GM23248 (cell line): ENCODE results near the gene PDPK1. TPM values are rescaled to one million over a fixed set of nuclear protein-coding genes. Genes with fewer than 3 reads are reported as not detected.
A peak's percentile ranks its signal among the peaks of the same experiment; 100 is the strongest.

Source experiments
- DNase-seq: peaks from one replicate; pipeline ENCODE4 v3.0.0-alpha.2; 2015
- H2AFZ ChIP-seq: fragments of 200-600 bp; sonication (generic); 2 replicates; pipeline ENCODE4 v1.6.1; 2016; ENCODE audit warnings: antibody characterized with exemption
- H3F3A ChIP-seq: fragments of 200-600 bp; sonication (generic); 2 replicates; pipeline ENCODE4 v1.6.1; 2016; ENCODE audit warnings: mild to moderate bottlenecking, antibody characterized with exemption, mixed run types; ENCODE audit not compliant: insufficient read depth
- H3K27ac ChIP-seq: fragments of 200-600 bp; sonication (generic); 2 replicates; pipeline ENCODE4 v1.5.1; 2016; ENCODE audit warnings: mild to moderate bottlenecking
- H3K27me3 ChIP-seq: fragments of 200-600 bp; sonication (generic); replicated peaks from 2 replicates; pipeline ENCODE4 v1.6.1; 2016; ENCODE audit warnings: mild to moderate bottlenecking; ENCODE audit not compliant: insufficient read depth
- H3K36me3 ChIP-seq: fragments of 200-600 bp; sonication (generic); 2 replicates; pipeline ENCODE4 v1.6.1; 2016; ENCODE audit warnings: low read depth, mild to moderate bottlenecking
- H3K4me1 ChIP-seq: fragments of 200-600 bp; sonication (generic); 2 replicates; pipeline ENCODE4 v1.6.1; 2016; ENCODE audit warnings: mild to moderate bottlenecking; ENCODE audit not compliant: insufficient read depth
- H3K4me2 ChIP-seq: fragments of 200-600 bp; sonication (generic); one replicate; pipeline ENCODE4 v1.6.1; 2016; ENCODE audit warnings: mild to moderate bottlenecking; ENCODE audit not compliant: unreplicated experiment
- H3K4me3 ChIP-seq: fragments of 200-600 bp; sonication (generic); 2 replicates; pipeline ENCODE4 v1.5.1; 2016; ENCODE audit warnings: mild to moderate bottlenecking
- H3K79me2 ChIP-seq: fragments of 200-600 bp; sonication (generic); 2 replicates; pipeline ENCODE4 v1.6.1; 2016; ENCODE audit warnings: mild to moderate bottlenecking; ENCODE audit not compliant: insufficient read depth
- H3K9ac ChIP-seq: fragments of 200-600 bp; sonication (generic); 2 replicates; pipeline ENCODE4 v1.6.1; 2016; ENCODE audit warnings: mild to moderate bottlenecking
- H3K9me2 ChIP-seq: fragments of 200-600 bp; sonication (generic); 2 replicates; pipeline ENCODE4 v1.6.1; 2016; ENCODE audit warnings: mixed run types, mild to moderate bottlenecking, moderate library complexity; ENCODE audit not compliant: insufficient read depth
- H3K9me3 ChIP-seq: fragments of 200-600 bp; sonication (generic); one replicate; pipeline ENCODE4 v1.6.1; 2017; ENCODE audit warnings: low read depth
- H4K20me1 ChIP-seq: fragments of 200-600 bp; sonication (generic); 2 replicates; pipeline ENCODE4 v1.6.0; 2016; ENCODE audit not compliant: insufficient read depth
- EZH2 ChIP-seq: fragments of 200-600 bp; sonication (generic); IDR thresholded peaks from 2 replicates; pipeline ENCODE4 v1.6.1; 2018; ENCODE audit warnings: antibody characterized with exemption, mild to moderate bottlenecking; ENCODE audit not compliant: insufficient read depth, poor library complexity, severe bottlenecking
- EZH2phosphoT487 ChIP-seq: fragments of 200-600 bp; sonication (generic); IDR thresholded peaks from 2 replicates; pipeline ENCODE4 v1.6.1; 2018; ENCODE audit warnings: antibody characterized with exemption, moderate library complexity, mild to moderate bottlenecking, low read depth; ENCODE audit not compliant: insufficient read depth
- WGBS, 2 experiments: methylation state at CpG; one replicate each; pipeline ENCODE4 v1.1.6; 2015 to 2017; ENCODE audit warnings: low lambda C conversion rate in 2 of 2, low coverage in 1 of 2; ENCODE audit errors: missing lambda C conversion rate in 2 of 2; 5-methylcytosine and 5-hydroxymethylcytosine counted together
- in situ Hi-C: fragments of 300-500 bp; cut with MboI; formaldehyde crosslinking; loops from 2 replicates; pipeline ENCODE4 v1.15.0; 2020
- polyA plus RNA-seq: library from polyadenylated mRNA; unstranded; fragments of >200 nt; fragmentation: Nextera tagmentation; extraction: Ambion mirVana; gene quantifications from 2 replicates; pipeline ENCODE4 v1.2.1, GENCODE V29; 2016
- total RNA-seq: library from RNA; depleted of rRNA; stranded (reverse); fragments of >200 nt; shearing (Covaris generic); gene quantifications from 2 replicates; pipeline ENCODE4 v1.2.3, GENCODE V29; 2014

PDPK1 gene
- total and polyA plus RNA-seq, 2 experiments from 2014 or later, result 21.6 to 28.1 TPM

- 36 to 46% methylated on average over 19 to 24 of the region's 24 CpGs for WGBS, 2 experiments
- H3K9ac ChIP-seq, result peak overlapping the region; percentile 78
- peaks cover 3% of the 10 kb centered on the region; the same call in 1 of the 2 replicates for H4K20me1 ChIP-seq
- peak overlapping the region; percentile 73 for H2AFZ ChIP-seq
- no peaks in the 10 kb centered on the region for H3K9me3 ChIP-seq
- H3K4me1 ChIP-seq, result peaks cover 9% of the 10 kb centered on the region
- H3K27ac ChIP-seq, result no peak overlapping the region
- peak; percentile 70 for DNase-seq
- H3F3A ChIP-seq, result peaks cover 12% of the 10 kb centered on the region; the same call in 1 of the 2 replicates
- H3K4me3 ChIP-seq, result peak overlapping the region; percentile 56
- no peaks in the 10 kb centered on the region for H3K27me3 ChIP-seq
- no peaks in the 10 kb centered on the region for H3K36me3 ChIP-seq
- H3K79me2 ChIP-seq, result peaks cover 20% of the 10 kb centered on the region
- H3K4me2 ChIP-seq, result peak overlapping the region; percentile 58
- H3K9me2 ChIP-seq, result no peaks in the 10 kb centered on the region
- in situ Hi-C loops, result no loop called here
- TF ChIP-seq EZH2phosphoT487, result no peak
- TF ChIP-seq EZH2, result no peak
Measured at GRCh38 chr16:2511128-2511800, 26.6 kb upstream of the PDPK1 start.

- H3K9me2 ChIP-seq, result no peaks in the 10 kb centered on the region
- H3K9me3 ChIP-seq, result no peaks in the 10 kb centered on the region
- H3K4me1 ChIP-seq, result peaks cover 17% of the 10 kb centered on the region
- 87 to 88% methylated on average over 17 of the region's 17 CpGs for WGBS, 2 experiments
- no peaks in the 10 kb centered on the region for H3K27me3 ChIP-seq
- no peak overlapping the region for H3K4me2 ChIP-seq
- no peak overlapping the region for H3K9ac ChIP-seq
- in situ Hi-C loops, result no loop called here
- peaks cover 29% of the 10 kb centered on the region for H3K79me2 ChIP-seq
- no peak for DNase-seq
- H3K4me3 ChIP-seq, result no peak overlapping the region
- H3F3A ChIP-seq, result peaks cover 12% of the 10 kb centered on the region; the same call in 1 of the 2 replicates
- no peak overlapping the region for H3K27ac ChIP-seq
- H2AFZ ChIP-seq, result no peak overlapping the region
- H3K36me3 ChIP-seq, result no peaks in the 10 kb centered on the region
- TF ChIP-seq EZH2 (no peak), EZH2phosphoT487 (no peak)
- H4K20me1 ChIP-seq, result peaks cover 6% of the 10 kb centered on the region; the same call in 1 of the 2 replicates
Measured at GRCh38 chr16:2511996-2512734, 25.7 kb upstream of the PDPK1 start.

GRCh38 chr16:2512735-2513404 lies 25.0 kb upstream of the PDPK1 start:
- in situ Hi-C loops, result no loop called here
- H2AFZ ChIP-seq, result peak overlapping the region; percentile 47; the same call in 1 of the 2 replicates
- H3K4me3 ChIP-seq, result peak overlapping the region; percentile 76; the same call in 1 of the 2 replicates
- no peak for DNase-seq
- H3K79me2 ChIP-seq, result peaks cover 36% of the 10 kb centered on the region
- no peak overlapping the region for H3K9ac ChIP-seq
- no peak for TF ChIP-seq EZH2phosphoT487
- TF ChIP-seq EZH2, result no peak
- H3K9me3 ChIP-seq, result no peaks in the 10 kb centered on the region
- H3F3A ChIP-seq, result peaks cover 12% of the 10 kb centered on the region; the same call in 1 of the 2 replicates
- H3K27me3 ChIP-seq, result no peaks in the 10 kb centered on the region
- H3K27ac ChIP-seq, result no peak overlapping the region
- no peaks in the 10 kb centered on the region for H3K9me2 ChIP-seq
- H3K36me3 ChIP-seq, result no peaks in the 10 kb centered on the region
- 45 to 52% methylated on average over 12 to 15 of the region's 15 CpGs for WGBS, 2 experiments
- peak overlapping the region; percentile 32 for H3K4me2 ChIP-seq
- H4K20me1 ChIP-seq, result peaks cover 6% of the 10 kb centered on the region; the same call in 1 of the 2 replicates
- peaks cover 17% of the 10 kb centered on the region for H3K4me1 ChIP-seq
